Natural killer cell (primary cell): ENCODE measurements around the gene APBA2. TPM values are rescaled to one million over a fixed set of nuclear protein-coding genes. Genes with fewer than 3 reads are reported as not detected.

Source experiments
- ATAC-seq, 3 donors: fragments of 150-1000 bp in 2 of 3; fragments of 200-7000 bp in 1 of 3; cut with Tn5 transposase; 1 replicate in 1 of 3; 2 replicates in 2 of 3; pipeline ENCODE4 v1.10.0; 2021; ENCODE audit warnings: mild to moderate bottlenecking in 2 of 3, moderate library complexity in 2 of 3
- DNase-seq, 2 donors: peaks; one replicate each; pipeline versions ENCODE4 v3.0.0 to v3.0.0-alpha.2; 2013 to 2021; ENCODE audit warnings: mixed read lengths in 1 of 2
- H3K27ac ChIP-seq: one replicate; pipeline ENCODE4 v1.5.1; 2013; ENCODE audit warnings: mild to moderate bottlenecking, low read length
- H3K27me3 ChIP-seq: one replicate; pipeline ENCODE4 v1.6.1; 2013; ENCODE audit warnings: low read length; ENCODE audit not compliant: control insufficient read depth, insufficient read depth
- H3K36me3 ChIP-seq: one replicate; pipeline ENCODE4 v1.6.1; 2013; ENCODE audit warnings: low read length; ENCODE audit not compliant: control insufficient read depth, insufficient read depth
- H3K4me1 ChIP-seq: one replicate; pipeline ENCODE4 v1.6.1; 2013; ENCODE audit warnings: low read length; ENCODE audit not compliant: control insufficient read depth, insufficient read depth
- H3K4me3 ChIP-seq: one replicate; pipeline ENCODE4 v1.5.1; 2013; ENCODE audit warnings: low read length
- H3K9me3 ChIP-seq: one replicate; pipeline ENCODE4 v1.6.1; 2013; ENCODE audit warnings: low read length; ENCODE audit not compliant: control insufficient read depth, insufficient read depth
- H3K27ac Mint-ChIP-seq, 2 donors: one replicate each; pipeline ENCODE4 v1.8.0; 2022; ENCODE audit warnings: mild to moderate bottlenecking in 2 of 2, mixed read lengths in 2 of 2, moderate library complexity in 1 of 2
- H3K27me3 Mint-ChIP-seq, 2 donors: one replicate each; pipeline ENCODE4 v1.8.0; 2022; ENCODE audit warnings: low read depth in 2 of 2, mixed read lengths in 2 of 2
- H3K36me3 Mint-ChIP-seq: one replicate; pipeline ENCODE4 v1.8.0; 2022; ENCODE audit warnings: mixed read lengths
- H3K4me1 Mint-ChIP-seq, 2 donors: one replicate each; pipeline ENCODE4 v1.8.0; 2022; ENCODE audit warnings: mixed read lengths in 2 of 2
- H3K4me3 Mint-ChIP-seq: one replicate; pipeline ENCODE4 v1.8.0; 2022; ENCODE audit warnings: mild to moderate bottlenecking, moderate library complexity, mixed read lengths
- H3K9me3 Mint-ChIP-seq, 2 donors: one replicate each; pipeline ENCODE4 v1.8.0; 2022; ENCODE audit warnings: mixed read lengths in 2 of 2
- CTCF ChIP-seq: fragments of 200-600 bp; IDR thresholded peaks from one replicate; pipeline ENCODE4 v1.8.0; 2022; ENCODE audit warnings: antibody characterized with exemption
- WGBS: methylation state at CpG from one replicate; pipeline ENCODE4 v1.1.7; 2013; ENCODE audit warnings: missing lambda C conversion rate; ENCODE audit not compliant: insufficient coverage; 5-methylcytosine and 5-hydroxymethylcytosine counted together
- intact Hi-C: fragments of 100-400 bp; cut with micrococcal nuclease; formaldehyde crosslinking; loops from one replicate; pipeline ENCODE4 v1.14.2; 2022
- total RNA-seq, 4 donors: library from RNA; stranded (reverse); fragments of 120-200 nt in 1 of 4; gene quantifications; one replicate each; pipeline versions ENCODE4 v1.2.3 to v1.2.4, GENCODE V29; 2013 to 2022

APBA2 gene
- total RNA-seq, 3 donors from 2014 or later (not counting 1 experiment from before 2014, with no cell fraction given), result 96.4 to 119 (median 97.9) TPM

- TF ChIP-seq CTCF, result no peak
- peaks cover 44% of the 10 kb centered on the region for H3K4me1 ChIP-seq
- H3K9me3 ChIP-seq, result no peaks in the 10 kb centered on the region
- H3K4me3 ChIP-seq, result no peak overlapping the region
- peak overlapping the region; percentile 58 for H3K4me3 Mint-ChIP-seq
- intact Hi-C loops, result no loop called here
- H3K27ac ChIP-seq, result no peak overlapping the region
- no peak for DNase-seq
- peaks cover 52 to 81% of the 10 kb centered on the region in 2 donors for H3K4me1 Mint-ChIP-seq
- H3K9me3 Mint-ChIP-seq, result no peaks in the 10 kb centered on the region
- peak overlapping the region; percentile 61 to 73 for H3K27ac Mint-ChIP-seq
- peaks cover 2% of the 10 kb centered on the region for H3K36me3 ChIP-seq
- no peak for ATAC-seq
- no peaks in the 10 kb centered on the region for H3K27me3 Mint-ChIP-seq
- 75% methylated on average over 8 of the region's 8 CpGs for WGBS
- no peaks in the 10 kb centered on the region for H3K27me3 ChIP-seq
- H3K36me3 Mint-ChIP-seq, result peaks cover 10% of the 10 kb centered on the region
Observed at GRCh38 chr15:28923726-28924280, 38.0 kb downstream of the APBA2 start.

GRCh38 chr15:28927043-28927442 is 41.3 kb downstream of the APBA2 start:
- intact Hi-C loops, result no loop called here
- no peak for ATAC-seq
- Mint-ChIP-seq H3K9me3 (no peaks in the 10 kb centered on the region), H3K36me3 (peaks cover 10% of the 10 kb centered on the region), H3K4me1 (peaks cover 30 to 68% of the 10 kb centered on the region in 2 donors), H3K27me3 (no peaks in the 10 kb centered on the region), H3K27ac (peak overlapping the region in 1 of 2 donors; percentile 36), H3K4me3 (no peak overlapping the region)
- Histone ChIP-seq H3K27ac (no peak overlapping the region), H3K9me3 (no peaks in the 10 kb centered on the region), H3K4me1 (peaks cover 11% of the 10 kb centered on the region), H3K4me3 (no peak overlapping the region), H3K36me3 (peaks cover 2% of the 10 kb centered on the region), H3K27me3 (no peaks in the 10 kb centered on the region)
- no peak for DNase-seq
- 90% methylated on average over 3 of the region's 5 CpGs for WGBS
- TF ChIP-seq CTCF, result no peak

DNA sequence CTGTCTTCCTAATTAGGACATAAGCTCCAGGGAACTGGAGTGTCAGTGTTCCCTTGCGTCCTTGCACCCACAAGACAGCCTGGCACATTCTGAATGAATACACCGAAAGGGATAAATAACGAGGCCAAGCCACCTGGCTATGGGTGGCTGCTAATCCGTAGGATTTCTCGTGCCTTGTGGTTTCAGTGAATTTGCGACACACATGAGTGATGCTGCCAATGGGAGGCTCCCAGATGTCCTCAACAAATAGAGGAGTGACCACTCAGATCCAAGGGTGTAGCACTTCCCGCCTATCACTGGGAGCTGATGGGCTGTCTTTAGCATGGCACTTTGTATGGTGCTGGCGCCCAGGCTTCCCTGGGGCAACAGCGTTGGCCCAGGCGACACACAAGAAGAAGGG is 43.4 kb downstream of the APBA2 start:
- intact Hi-C loops, result no loop called here

More for the DNA sequence above, 43.4 kb downstream of the APBA2 start:
- H3K4me1 ChIP-seq, result peaks cover 9% of the 10 kb centered on the region
- H3K4me3 ChIP-seq, result no peak overlapping the region
- H3K9me3 Mint-ChIP-seq, result no peaks in the 10 kb centered on the region
- no peak overlapping the region for H3K27ac ChIP-seq
- no peaks in the 10 kb centered on the region for H3K9me3 ChIP-seq
- DNase-seq, result no peak
- peaks cover 6% of the 10 kb centered on the region for H3K36me3 Mint-ChIP-seq
- H3K27me3 Mint-ChIP-seq, result no peaks in the 10 kb centered on the region
- peak overlapping the region in 1 of 2 donors; percentile 47 for H3K27ac Mint-ChIP-seq
- no peaks in the 10 kb centered on the region for H3K27me3 ChIP-seq
- no peak for ATAC-seq
- 92% methylated on average over 10 of the region's 10 CpGs for WGBS
- no peaks in the 10 kb centered on the region for H3K36me3 ChIP-seq
- no peak overlapping the region for H3K4me3 Mint-ChIP-seq
- TF ChIP-seq CTCF, result no peak
- H3K4me1 Mint-ChIP-seq, result peaks cover 20 to 56% of the 10 kb centered on the region in 2 donors
